ENCODE data around the gene NME9. TPM values are rescaled to one million over a fixed set of nuclear protein-coding genes. Genes with fewer than 3 reads are reported as not detected.

The NME9 gene
- polyA plus RNA-seq, 2 of the 4 experiments (the other 2 are of a cell fraction): 0.05 TPM; not detected in 1

GRCh38 chr3:138354376-138354775, 24.7 kb upstream of the NME9 start:
- Histone ChIP-seq H3K9me3 (no peaks in the 10 kb centered on the region), H3K4me2 (no peak overlapping the region), H3K4me1 (peaks cover under 1% of the 10 kb centered on the region; the same call in 1 of the 3 replicates), H3K4me3 (no peak overlapping the region), H3K27ac (no peak overlapping the region)
- DNase-seq (ENCODE audit: low read depth in 1 of 2, low spot score in 1 of 2) (no peak), ATAC-seq (no peak), FAIRE-seq (no peak)
- ChIA-PET CTCF (no interaction called here), POLR2A (no interaction called here)
- TF ChIP-seq MAZ (IDR thresholded peaks at IDR 0.05; ENCODE audit: borderline replicate concordance, low read depth, low read length) (no peak), CTCF (IDR thresholded peaks at IDR 0.05) (no peak), FOXS1 (CRISPR knock-in tag; IDR thresholded peaks at IDR 0.05) (no peak), HOXB5 (CRISPR knock-in tag; IDR thresholded peaks at IDR 0.05) (no peak), HOXB13 (CRISPR knock-in tag; IDR thresholded peaks at IDR 0.05; ENCODE audit: low read depth) (no peak), RNF2 (IDR thresholded peaks at IDR 0.05; ENCODE audit: borderline replicate concordance, low read depth) (no peak), RAD21 (conservative IDR thresholded peaks at IDR 0.05 in 1 of 2, IDR thresholded peaks at IDR 0.05 in 1 of 2) (no peak), CHD2 (IDR thresholded peaks at IDR 0.05; ENCODE audit: low read length, partially characterized antibody) (no peak), NFE2L2 (conservative IDR thresholded peaks at IDR 0.05; ENCODE audit: low read length) (no peak), RFX5 (IDR thresholded peaks at IDR 0.05) (no peak), ZFP36 (IDR thresholded peaks at IDR 0.05; ENCODE audit: borderline replicate concordance, partially characterized antibody) (no peak), SMC3 (IDR thresholded peaks at IDR 0.05) (no peak), POLR2AphosphoS2 (conservative IDR thresholded peaks at IDR 0.05; ENCODE audit: low read length) (no peak), EHMT2 (IDR thresholded peaks at IDR 0.05; ENCODE audit: low read depth) (no peak), E2F6 (IDR thresholded peaks at IDR 0.05; ENCODE audit: borderline replicate concordance, low read depth) (no peak)

GRCh38 chr3:138351916-138352550, 22.4 kb upstream of the NME9 start:
- FAIRE-seq: no peak
- TF ChIP-seq NFE2L2 (conservative IDR thresholded peaks at IDR 0.05; ENCODE audit: low read length) (no peak), MAZ (IDR thresholded peaks at IDR 0.05; ENCODE audit: borderline replicate concordance, low read depth, low read length) (no peak)
- ChIA-PET POLR2A (interaction anchor here (0.6 kb wide), 1 partner anchor 12 kb away, joined by 4 read pairs; no protein-coding TSS in a partner anchor), CTCF (interaction anchor here (2.4 kb wide), 1 partner anchor 65 kb away, joined by 10 read pairs; no protein-coding TSS in a partner anchor)
- ATAC-seq: no peak
- Histone ChIP-seq H3K9me3 (no peaks in the 10 kb centered on the region), H3K4me3 (no peak overlapping the region), H3K4me1 (peaks cover 6% of the 10 kb centered on the region; the same call in 1 of the 3 replicates), H3K27ac (no peak overlapping the region), H3K4me2 (no peak overlapping the region)
- DNase-seq (ENCODE audit: low read depth in 1 of 2, low spot score in 1 of 2): no peak
- WGBS (ENCODE audit: missing lambda C conversion rate): 96% methylated on average over 3 of the region's 5 CpGs

- Histone ChIP-seq H3K9me3 (no peaks in the 10 kb centered on the region), H3K4me3 (no peak overlapping the region), H3K4me2 (no peak overlapping the region), H3K4me1 (peaks cover 6% of the 10 kb centered on the region; the same call in 1 of the 3 replicates), H3K27ac (no peak overlapping the region)
- TF ChIP-seq TP53 (CRISPR knock-in tag; IDR thresholded peaks at IDR 0.05) (no peak), EHMT2 (IDR thresholded peaks at IDR 0.05; ENCODE audit: low read depth) (no peak), FOSL2 (IDR thresholded peaks at IDR 0.05) (no peak), FOSL2 (CRISPR knock-in tag; IDR thresholded peaks at IDR 0.05) (no peak), HOXB5 (CRISPR knock-in tag; IDR thresholded peaks at IDR 0.05) (no peak), REST (IDR thresholded peaks at IDR 0.05) (no peak), CBX8 (IDR thresholded peaks at IDR 0.05) (no peak)
- DNase-seq (ENCODE audit: low read depth in 1 of 2, low spot score in 1 of 2) (no peak), ATAC-seq (no peak), FAIRE-seq (no peak)
- POLR2A ChIA-PET: no interaction called here
- CTCF ChIA-PET: interaction anchor here (0.6 to 2.4 kb wide), 4 partner anchors 18 to 177 kb away, joined by 4 to 10 read pairs (median 4); no protein-coding TSS in a partner anchor
These were observed 21.5 kb upstream of the NME9 start for GRCh38 chr3:138351151-138351550.

Measured in A549 (cell line).